HG02852 (cell line): ENCODE measurements around the gene NLRP5.
"Not testable (repeated sequence)": the region's sequence is repeated elsewhere in the genome, so short reads cannot be mapped to it uniquely, and the experiment has no call there.

ENCODE experiments used
- ATAC-seq: cut with Tn5 transposase; IDR thresholded peaks from one replicate; pipeline ENCODE4 v1.9.1; 2021; ENCODE audit warnings: mild to moderate bottlenecking, moderate library complexity; ENCODE audit not compliant: unreplicated experiment

The NLRP5 gene

GRCh38 chr19:55986487-55986886, at the start of gene NLRP5:
Gene NLRP5, plus strand, starts transcription at chr19:55986775.
- ATAC-seq = no peak

GRCh38 chr19:55939206-55939605, 47.4 kb upstream of the NLRP5 start:
- no peak for ATAC-seq

GRCh38 chr19:55940306-55940705, 46.3 kb upstream of the NLRP5 start:
- ATAC-seq = no peak

GRCh38 chr19:55947532-55947931, 39.0 kb upstream of the NLRP5 start, which contains the start of gene NLRP8:
Gene NLRP8, plus strand, starts transcription at chr19:55947832.
- no peak for ATAC-seq

- not testable (repeated sequence) for ATAC-seq
These were observed 36.0 kb upstream of the NLRP5 start for GRCh38 chr19:55950566-55950965.

- no peak for ATAC-seq
These were observed 30.1 kb upstream of the NLRP5 start for GRCh38 chr19:55956431-55956830.

GRCh38 chr19:55958356-55958755, 28.2 kb upstream of the NLRP5 start:
- no peak for ATAC-seq

- no peak for ATAC-seq
These were observed 26.4 kb upstream of the NLRP5 start for GRCh38 chr19:55959996-55960675.

GRCh38 chr19:55962186-55962585, 24.4 kb upstream of the NLRP5 start:
- ATAC-seq = no peak

- ATAC-seq = no peak
These were observed 12.6 kb upstream of the NLRP5 start for GRCh38 chr19:55973982-55974381.

- ATAC-seq = no peak
These were observed 6.2 kb upstream of the NLRP5 start for GRCh38 chr19:55980415-55980814.

GRCh38 chr19:55985254-55985653, 1.3 kb upstream of the NLRP5 start:
- ATAC-seq = no peak

- no peak for ATAC-seq
These were observed 4.3 kb downstream of the NLRP5 start for GRCh38 chr19:55990831-55991230.

- no peak for ATAC-seq
These were observed 6.9 kb downstream of the NLRP5 start for GRCh38 chr19:55993492-55993891.

GRCh38 chr19:56014765-56015164, 28.2 kb downstream of the NLRP5 start:
- ATAC-seq = no peak

GRCh38 chr19:56015756-56016155, 29.2 kb downstream of the NLRP5 start:
- no peak for ATAC-seq

- not testable (repeated sequence) for ATAC-seq
These were observed 32.8 kb downstream of the NLRP5 start for GRCh38 chr19:56019325-56019724.

GRCh38 chr19:56020355-56020975, 33.9 kb downstream of the NLRP5 start:
- ATAC-seq = not testable (repeated sequence)

GRCh38 chr19:56026769-56027168, 40.2 kb downstream of the NLRP5 start:
- no peak for ATAC-seq

- ATAC-seq = no peak
These were observed 67.0 kb downstream of the NLRP5 start for GRCh38 chr19:56053596-56053995.

GRCh38 chr19:56066152-56067023, 79.8 kb downstream of the NLRP5 start:
- ATAC-seq = no peak

GRCh38 chr19:56069642-56070041, 83.1 kb downstream of the NLRP5 start:
- ATAC-seq = no peak
